CD14-positive monocyte (primary cell): ENCODE measurements around the gene UNC13B. TPM values are rescaled to one million over a fixed set of nuclear protein-coding genes. Genes with fewer than 3 reads are reported as not detected.

ENCODE experiments used
- DNase-seq, 3 donors: peaks; one replicate each; pipeline ENCODE4 v3.0.0-alpha.2; 2011 to 2022
- H2AFZ ChIP-seq: 2 replicates; pipeline ENCODE4 v1.6.0; 2012; ENCODE audit warnings: mild to moderate bottlenecking, low read depth, low read length, inconsistent platforms; ENCODE audit not compliant: insufficient read depth, poor library complexity, severe bottlenecking
- H3K27ac ChIP-seq, 2 donors: 1 replicate in 1 of 2; 2 replicates in 1 of 2; pipeline ENCODE4 v1.5.1; 2012 to 2013; ENCODE audit warnings: low read length in 2 of 2, control low read depth in 1 of 2, inconsistent platforms in 1 of 2, low read depth in 1 of 2, mild to moderate bottlenecking in 1 of 2
- H3K27me3 ChIP-seq, 2 donors: one replicate each; pipeline versions ENCODE4 v1.6.0 to v1.6.1; 2011 to 2013; ENCODE audit warnings: low read length in 2 of 2; ENCODE audit not compliant: control insufficient read depth in 2 of 2, insufficient read depth in 2 of 2
- H3K36me3 ChIP-seq, 2 donors: replicated peaks in 1 of 2; 1 replicate in 1 of 2; 2 replicates in 1 of 2; pipeline versions ENCODE4 v1.5.1 to v1.6.1; 2012 to 2013; ENCODE audit warnings: low read length in 2 of 2, control low read depth in 1 of 2, inconsistent platforms in 1 of 2, mild to moderate bottlenecking in 1 of 2; ENCODE audit not compliant: insufficient read depth in 2 of 2, control insufficient read depth in 1 of 2
- H3K4me1 ChIP-seq, 2 donors: 1 replicate in 1 of 2; 2 replicates in 1 of 2; pipeline versions ENCODE4 v1.5.1 to v1.6.1; 2012 to 2013; ENCODE audit warnings: low read length in 2 of 2, control low read depth in 1 of 2, inconsistent platforms in 1 of 2, mild to moderate bottlenecking in 1 of 2, moderate library complexity in 1 of 2; ENCODE audit not compliant: insufficient read depth in 2 of 2, control insufficient read depth in 1 of 2
- H3K4me2 ChIP-seq: replicated peaks from 2 replicates; pipeline ENCODE3; 2012; ENCODE audit warnings: low read length, moderate library complexity, mild to moderate bottlenecking; ENCODE audit not compliant: poor library complexity, severe bottlenecking; ENCODE audit errors: extremely low read depth
- H3K4me3 ChIP-seq, 3 experiments: fragments of 200-600 bp in 1 of 3; sonication (generic) in 1 of 3; replicated peaks in 1 of 3; 1 replicate in 2 of 3; 2 replicates in 1 of 3; pipeline ENCODE4 v1.5.1; 2011 to 2013; ENCODE audit warnings: low read length in 3 of 3, mild to moderate bottlenecking in 3 of 3, control low read depth in 2 of 3, low read depth in 2 of 3, inconsistent platforms in 1 of 3, moderate library complexity in 1 of 3
- H3K79me2 ChIP-seq: 2 replicates; pipeline ENCODE4 v1.6.0; 2012; ENCODE audit warnings: mild to moderate bottlenecking, control low read depth, inconsistent platforms, low read length, moderate library complexity; ENCODE audit not compliant: insufficient read depth
- H3K9ac ChIP-seq: 2 replicates; pipeline ENCODE4 v1.6.0; 2017; ENCODE audit warnings: low read length, mild to moderate bottlenecking; ENCODE audit not compliant: insufficient read depth, poor library complexity, severe bottlenecking
- H3K9me3 ChIP-seq, 2 donors: replicated peaks in 1 of 2; 1 replicate in 1 of 2; 2 replicates in 1 of 2; pipeline versions ENCODE4 v1.5.1 to v1.6.1; 2012 to 2013; ENCODE audit warnings: low read length in 2 of 2, control low read depth in 1 of 2; ENCODE audit not compliant: control insufficient read depth in 1 of 2, insufficient read depth in 1 of 2
- H4K20me1 ChIP-seq: 2 replicates; pipeline ENCODE4 v1.6.0; 2012; ENCODE audit warnings: mild to moderate bottlenecking, low read length, control low read depth, moderate library complexity; ENCODE audit not compliant: insufficient read depth
- H3K27ac Mint-ChIP-seq, 7 donors: one replicate each; pipeline ENCODE4 v1.8.0; 2020; ENCODE audit warnings: mild to moderate bottlenecking in 7 of 7, mixed read lengths in 7 of 7, moderate library complexity in 6 of 7, inconsistent platforms in 2 of 7
- H3K27me3 Mint-ChIP-seq, 3 donors: one replicate each; pipeline ENCODE4 v1.8.0; 2021 to 2022; ENCODE audit warnings: low read depth in 3 of 3, mild to moderate bottlenecking in 3 of 3, mixed read lengths in 3 of 3, moderate library complexity in 3 of 3, inconsistent platforms in 1 of 3
- H3K36me3 Mint-ChIP-seq, 2 donors: one replicate each; pipeline ENCODE4 v1.8.0; 2020; ENCODE audit warnings: mixed read lengths in 2 of 2, inconsistent platforms in 1 of 2, mild to moderate bottlenecking in 1 of 2
- H3K4me1 Mint-ChIP-seq: one replicate; pipeline ENCODE4 v1.8.0; 2020; ENCODE audit warnings: mild to moderate bottlenecking, mixed read lengths
- H3K4me3 Mint-ChIP-seq, 2 donors: one replicate each; pipeline ENCODE4 v1.8.0; 2020; ENCODE audit warnings: mild to moderate bottlenecking in 2 of 2, mixed read lengths in 2 of 2, moderate library complexity in 1 of 2
- H3K9me3 Mint-ChIP-seq, 7 donors: one replicate each; pipeline ENCODE4 v1.8.0; 2020 to 2022; ENCODE audit warnings: mixed read lengths in 7 of 7, mild to moderate bottlenecking in 6 of 7, moderate library complexity in 6 of 7, inconsistent platforms in 2 of 7
- CTCF ChIP-seq: fragments of 200-600 bp; IDR thresholded peaks from one replicate; pipeline ENCODE4 v1.8.0; 2022; ENCODE audit warnings: antibody characterized with exemption, mild to moderate bottlenecking
- WGBS: methylation state at CpG from one replicate; pipeline ENCODE4 v1.1.5; 2013; ENCODE audit warnings: missing lambda C conversion rate; ENCODE audit not compliant: insufficient coverage; 5-methylcytosine and 5-hydroxymethylcytosine counted together
- intact Hi-C, 2 donors: fragments of 100-400 bp; cut with micrococcal nuclease; formaldehyde crosslinking; loops; one replicate each; pipeline versions ENCODE4 v1.15.0 to v1.15.1; 2023
- polyA plus RNA-seq, 3 donors: library from polyadenylated mRNA; depleted of rRNA in 1 of 3; unstranded in 2 of 3; stranded (reverse) in 1 of 3; fragments of 300-500 nt in 2 of 3; fragments of >200 nt in 1 of 3; fragmentation: Illumina TruSeq in 2 of 3; gene quantifications; 1 replicate in 2 of 3; 2 replicates in 1 of 3; pipeline ENCODE4 v1.2.3, GENCODE V29; 2012 to 2021

Gene UNC13B
- polyA plus RNA-seq, 3 donors: 0.41 to 0.81 (median 0.66) TPM

GRCh38 chr9:35453786-35454185 lies 292.0 kb downstream of the UNC13B start:
- Mint-ChIP-seq H3K4me1 (no peaks in the 10 kb centered on the region), H3K4me3 (no peak overlapping the region), H3K36me3 (no peaks in the 10 kb centered on the region), H3K27me3 (peaks cover 2 to 12% (median 3%) of the 10 kb centered on the region in 3 donors), H3K27ac (no peak overlapping the region), H3K9me3 (peaks cover 8 to 17% (median 11%) of the 10 kb centered on the region in 7 donors)
- Histone ChIP-seq H3K36me3 (no peaks in the 10 kb centered on the region), H4K20me1 (no peaks in the 10 kb centered on the region), H3K79me2 (no peaks in the 10 kb centered on the region), H3K9ac (no peak overlapping the region), H3K9me3 (peaks cover 0 to 14% of the 10 kb centered on the region in 2 donors), H3K4me2 (no peak overlapping the region), H3K4me1 (no peaks in the 10 kb centered on the region), H2AFZ (no peak overlapping the region), H3K4me3 (no peak overlapping the region), H3K27me3 (peaks cover 0 to 3% of the 10 kb centered on the region in 2 donors), H3K27ac (no peak overlapping the region)
- 100% methylated on average over 1 of the region's 2 CpGs for WGBS
- DNase-seq: no peak
- TF ChIP-seq CTCF: no peak
- intact Hi-C loops: no loop called here

Other genes starting within 250 kb of the UNC13B start
- gene PHF24, start 203.7 kb upstream of the UNC13B start, polyA plus RNA-seq: under 1 TPM in 1 of 3 donors, not detected in 2; 0.04 TPM
- 1 to 10 TPM in 1 of 3 donors, under 1 TPM in 2; 0.66 to 1.9 (median 0.84) TPM for gene DNAJB5, start 172.3 kb upstream of the UNC13B start, polyA plus RNA-seq
- 100 to 1,000 TPM; 100 to 180 (median 130) TPM for gene VCP, start 89.4 kb upstream of the UNC13B start, polyA plus RNA-seq
- gene FANCG, start 82.1 kb upstream of the UNC13B start, polyA plus RNA-seq: 1 to 10 TPM; 2.0 to 7.0 (median 2.5) TPM
- gene PIGO, start 65.4 kb upstream of the UNC13B start, polyA plus RNA-seq: 10 to 100 TPM; 15.7 to 19.1 (median 17.3) TPM
- gene STOML2, start 58.9 kb upstream of the UNC13B start, polyA plus RNA-seq: 10 to 100 TPM; 45.5 to 62.0 (median 50.3) TPM
- gene ATOSB, start 46.1 kb upstream of the UNC13B start, polyA plus RNA-seq: 10 to 100 TPM; 18.5 to 96.8 (median 23.7) TPM